Right lobe of liver (tissue), 6 donors: ENCODE results near the gene ATAD1. TPM values are rescaled to one million over a fixed set of nuclear protein-coding genes. Genes with fewer than 3 reads are reported as not detected.

ENCODE experiments used
- ATAC-seq, 4 donors: fragments of 200-7000 bp; cut with Tn5 transposase; one replicate each; pipeline ENCODE4 v1.9.1; 2020; ENCODE audit warnings: mild to moderate bottlenecking in 4 of 4, moderate library complexity in 4 of 4
- DNase-seq, 3 donors: peaks; one replicate each; pipeline ENCODE4 v3.0.0-alpha.2; 2020
- H3K27ac ChIP-seq, 3 donors: fragments of 200-600 bp; one replicate each; pipeline ENCODE4 v1.8.0; 2022
- H3K27me3 ChIP-seq, 2 donors: fragments of 200-600 bp; one replicate each; pipeline ENCODE4 v1.8.0; 2022
- H3K36me3 ChIP-seq, 4 donors: fragments of 200-600 bp; sonication (generic) in 1 of 4; one replicate each; pipeline versions ENCODE4 v1.5.1 to v1.8.0; 2017 to 2022; ENCODE audit warnings: control low read depth in 1 of 4
- H3K4me1 ChIP-seq, 4 donors: fragments of 200-600 bp; sonication (generic) in 1 of 4; one replicate each; pipeline versions ENCODE4 v1.5.1 to v1.8.0; 2017 to 2022; ENCODE audit warnings: control low read depth in 1 of 4
- H3K4me3 ChIP-seq, 3 donors: fragments of 200-600 bp; one replicate each; pipeline ENCODE4 v1.8.0; 2022
- H3K9me3 ChIP-seq, 4 donors: fragments of 200-600 bp; sonication (generic) in 1 of 4; one replicate each; pipeline versions ENCODE4 v1.5.1 to v1.8.0; 2017 to 2022; ENCODE audit warnings: control low read depth in 1 of 4
- CTCF ChIP-seq, 4 donors: fragments of 200-600 bp in 3 of 4; fragments of 450-650 bp in 1 of 4; IDR thresholded peaks; one replicate each; pipeline versions ENCODE4 v1.5.1 to v1.8.0; 2016 to 2022; ENCODE audit warnings: antibody characterized with exemption in 4 of 4, mild to moderate bottlenecking in 2 of 4
- POLR2A ChIP-seq: fragments of 450-650 bp; IDR thresholded peaks from one replicate; pipeline ENCODE4 v1.6.1; 2017; ENCODE audit warnings: antibody characterized with exemption, mild to moderate bottlenecking
- WGBS: methylation state at CpG from one replicate; pipeline ENCODE4 v1.1.6; 2018; ENCODE audit warnings: low coverage, low lambda C conversion rate; ENCODE audit not compliant: insufficient coverage; ENCODE audit errors: missing lambda C conversion rate; 5-methylcytosine and 5-hydroxymethylcytosine counted together
- intact Hi-C, 2 donors: fragments of 100-400 bp; cut with DNase I; formaldehyde crosslinking; loops; one replicate each; pipeline versions ENCODE4 v1.11.2 to v1.14.1; 2022
- long read RNA-seq: library from polyadenylated mRNA; unstranded; transcript quantifications from one replicate; pipeline ENCODE4 v2.0.0, GENCODE V29; 2019
- total RNA-seq, 6 experiments: library from RNA; depleted of rRNA in 2 of 6; stranded (reverse); fragments of >200 nt in 2 of 6; fragmentation: NEBNext Ultra II Directional in 3 of 6; extraction: Animal tissue kit (Norgen Biotek cat#: 25700) in 3 of 6; gene quantifications; one replicate each; pipeline versions ENCODE4 v1.1.0 to v1.2.4, GENCODE V29; 2016 to 2023
- donor health status: DM: no; HTN: yes; CAD: no.
- donor health status: DM: no; HTN: no; CAD: no.
- donor health status: DM: no; HTN: no; CAD: no.
- donor health status: DM: no; HTN: yes; CAD: no.
- donor health status: DM: no; HTN: yes; CAD: no.

Gene ATAD1
- 10 to 100 TPM; 17.4 to 24.2 (median 22.3) TPM for total RNA-seq
- long read RNA-seq, partial matches to known transcripts = 0 of 5 reads
- long read RNA-seq, other reads (novel, unspliced or antisense) = 5 of 5 reads

DNA sequence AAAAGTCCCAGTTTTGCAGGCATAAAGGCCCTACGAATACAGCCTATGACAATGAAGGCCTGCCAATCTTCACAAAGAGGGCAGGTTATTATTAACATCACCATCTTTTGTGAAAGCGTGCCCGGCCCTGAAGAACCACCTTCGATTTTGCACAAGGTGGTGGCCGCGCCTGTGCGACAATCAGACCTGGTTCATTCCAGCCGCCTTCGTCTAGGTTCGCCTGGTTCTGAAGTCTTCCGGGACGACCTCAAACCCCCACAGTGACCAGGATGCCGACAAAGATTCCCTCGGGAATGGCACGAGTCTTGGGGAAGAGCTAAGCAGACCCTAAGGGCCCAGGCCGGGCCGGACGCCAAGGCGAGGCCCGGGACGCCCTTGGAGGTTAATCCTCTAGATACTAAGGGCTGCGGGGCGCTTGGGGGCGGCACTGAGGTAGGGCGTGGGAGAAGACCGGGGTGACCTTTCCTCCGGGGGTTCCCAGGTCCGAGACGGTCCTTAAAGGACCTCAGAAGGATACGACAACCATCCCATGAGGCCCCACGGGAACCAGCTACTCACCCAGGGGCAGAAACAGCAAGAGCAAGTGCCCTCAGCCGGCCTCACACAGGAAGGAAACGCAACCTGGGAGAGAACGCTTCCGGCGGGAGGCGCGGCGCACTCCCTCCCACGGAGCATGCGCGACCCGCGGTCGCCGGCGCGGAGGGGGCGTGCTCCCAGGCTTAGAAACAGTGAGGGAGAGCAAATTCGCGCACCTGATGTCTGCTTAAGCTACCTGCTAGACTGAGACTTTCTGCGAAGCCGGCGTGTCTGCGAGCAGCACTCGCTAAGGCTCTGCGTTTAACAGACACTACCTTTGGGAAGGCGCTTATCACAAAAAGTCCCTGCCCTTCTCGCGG is at the start of gene ATAD1:
Gene ATAD1 (minus strand): TSS at position 618 of the 896 bp plus-strand sequence. CDS start 3,627 bp downstream, outside the sequence.
- 0% methylated on average over 16 of the region's 60 CpGs for WGBS
- TF ChIP-seq POLR2A = peak; percentile 68
- peak in 3 of 4 donors; percentile 23 to 30 (median 30) for TF ChIP-seq CTCF (IDR thresholded peaks at IDR 0.05)
- no peaks in the 10 kb centered on the region for H3K4me1 ChIP-seq
- peak within 1 kb of the TSS; percentile 68 to 79 (median 74) for H3K27ac ChIP-seq
- H3K27me3 ChIP-seq = no peaks in the 10 kb centered on the region
- peak; percentile 85 to 90 (median 88) for DNase-seq
- ATAC-seq = peak; percentile 98 to 99 (median 98)
- H3K4me3 ChIP-seq = peak within 1 kb of the TSS; percentile 62 to 78 (median 74)
- H3K36me3 ChIP-seq = no peaks in the 10 kb centered on the region
- no peaks in the 10 kb centered on the region for H3K9me3 ChIP-seq
- intact Hi-C loops = no loop called here

DNA sequence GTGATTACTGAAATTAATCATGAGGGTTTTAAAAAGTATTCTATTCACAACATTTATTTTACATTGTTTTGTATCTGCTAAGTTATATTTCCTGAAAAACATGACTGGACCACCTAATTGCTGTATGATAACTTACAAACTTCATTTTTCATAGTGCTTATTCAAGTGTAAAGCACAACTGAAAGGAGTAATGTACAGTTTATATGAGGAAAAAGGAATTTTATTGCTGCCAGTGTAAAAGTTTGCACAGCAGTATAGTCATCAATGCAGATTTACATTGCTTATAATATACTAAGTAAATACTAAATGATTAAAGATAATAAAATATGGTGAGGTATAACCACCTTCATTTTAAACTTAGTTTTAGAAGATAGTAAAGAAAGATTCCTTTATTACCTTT is 49.4 kb upstream of the ATAD1 start:
- no peak for TF ChIP-seq POLR2A
- no peak for TF ChIP-seq CTCF (IDR thresholded peaks at IDR 0.05)
- peaks cover 0 to 28% (median 4%) of the 10 kb centered on the region in 4 donors for H3K4me1 ChIP-seq
- H3K4me3 ChIP-seq = peak overlapping the region; percentile 69 to 86 (median 70)
- ATAC-seq = no peak
- no peaks in the 10 kb centered on the region for H3K36me3 ChIP-seq
- H3K27me3 ChIP-seq = no peaks in the 10 kb centered on the region
- intact Hi-C loops = loop anchor here in 1 of 2 donors (10.0 kb wide), 1 partner anchor 247 kb away; no protein-coding TSS in a partner anchor
- no peak for DNase-seq
- H3K27ac ChIP-seq = peak overlapping the region; percentile 93 to 98 (median 97)
- H3K9me3 ChIP-seq = no peaks in the 10 kb centered on the region

DNA sequence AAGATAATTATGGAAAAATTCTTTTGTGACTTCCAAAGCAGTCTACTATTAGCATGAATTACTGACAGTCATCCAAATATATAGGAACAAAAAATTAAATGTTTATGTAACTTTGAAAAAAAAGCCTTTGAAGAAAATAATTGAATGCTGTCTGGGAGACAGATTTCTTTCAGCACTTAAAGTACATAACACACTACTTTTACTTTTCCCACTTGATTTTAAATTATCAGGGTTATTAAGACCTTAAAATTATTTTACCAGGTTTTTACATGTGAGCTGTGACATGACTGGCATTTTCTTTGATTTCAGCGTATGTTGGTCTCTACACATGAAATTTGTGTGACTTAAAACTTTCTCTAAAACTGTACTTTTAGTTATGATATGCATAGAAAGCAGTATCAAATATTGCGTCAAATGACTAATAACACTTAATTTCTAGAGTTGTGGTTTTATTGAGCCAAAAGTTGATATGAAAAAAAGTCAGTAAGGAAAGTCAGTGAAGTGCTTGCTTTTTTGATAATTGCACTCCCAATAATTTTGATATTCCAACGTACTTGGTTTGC is 48.5 kb upstream of the ATAD1 start:
- DNase-seq (no peak), ATAC-seq (no peak)
- intact Hi-C loops = loop anchor here in 1 of 2 donors (10.0 kb wide), 1 partner anchor 248 kb away; no protein-coding TSS in a partner anchor
- H3K9me3 ChIP-seq = no peaks in the 10 kb centered on the region
- no peaks in the 10 kb centered on the region for H3K36me3 ChIP-seq
- no peaks in the 10 kb centered on the region for H3K27me3 ChIP-seq
- TF ChIP-seq CTCF (IDR thresholded peaks at IDR 0.05) = no peak
- no peak for TF ChIP-seq POLR2A
- WGBS = 1% methylated on average over 3 of the region's 3 CpGs
- H3K4me3 ChIP-seq = peak overlapping the region; percentile 69 to 86 (median 70)
- H3K4me1 ChIP-seq = peaks cover 0 to 28% (median 4%) of the 10 kb centered on the region in 4 donors
- H3K27ac ChIP-seq = peak overlapping the region; percentile 93 to 98 (median 97)

DNA sequence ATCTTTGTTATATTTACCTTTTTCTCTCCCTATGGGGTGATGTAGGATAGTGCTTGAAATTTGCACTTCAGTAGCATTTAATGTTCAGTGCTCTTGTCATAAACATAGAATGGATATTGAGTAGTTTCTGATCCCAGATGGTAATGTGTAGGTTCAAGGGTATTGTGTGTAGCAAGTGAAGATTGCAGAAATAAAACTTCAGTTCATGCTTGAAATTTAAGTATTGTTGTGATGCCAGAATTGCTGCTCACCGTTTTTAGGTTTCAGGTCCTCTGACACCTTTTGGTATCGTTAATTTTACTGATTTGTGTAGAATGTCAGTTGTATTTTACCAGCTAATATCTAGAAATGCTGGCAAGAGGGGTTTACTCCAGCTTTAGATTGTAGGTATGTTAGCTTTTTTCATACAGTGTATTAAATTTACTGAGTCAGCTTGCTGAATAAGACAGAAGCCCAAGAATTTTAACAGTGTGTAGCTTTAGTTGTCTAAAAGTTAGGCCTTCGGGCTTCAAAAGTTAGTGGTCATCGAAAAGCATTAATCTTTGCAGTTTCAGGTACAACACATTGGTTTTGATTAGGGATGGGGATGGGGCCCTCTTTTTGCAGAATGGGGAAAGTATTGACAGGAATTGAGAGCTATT is 47.3 kb upstream of the ATAD1 start:
- H3K27me3 ChIP-seq = no peaks in the 10 kb centered on the region
- WGBS = 0% methylated on average over 4 of the region's 4 CpGs
- H3K36me3 ChIP-seq = no peaks in the 10 kb centered on the region
- peaks cover 0 to 30% (median 9%) of the 10 kb centered on the region in 4 donors for H3K4me1 ChIP-seq
- no peak for DNase-seq
- TF ChIP-seq POLR2A (no peak), CTCF (IDR thresholded peaks at IDR 0.05) (no peak)
- intact Hi-C loops = loop anchor here in 1 of 2 donors (10.0 kb wide), 1 partner anchor 249 kb away; no protein-coding TSS in a partner anchor
- H3K4me3 ChIP-seq = peak overlapping the region; percentile 69 to 86 (median 70)
- no peaks in the 10 kb centered on the region for H3K9me3 ChIP-seq
- ATAC-seq = no peak
- H3K27ac ChIP-seq = peak overlapping the region; percentile 93 to 98 (median 97)
